Loucy (cell line): Measurements from ENCODE around the gene GUCA2A.

Experiments used
- H2AFZ ChIP-seq: fragments of 200-600 bp; sonication (generic); 2 replicates; pipeline ENCODE4 v1.6.0; 2016; ENCODE audit warnings: antibody characterized with exemption, mild to moderate bottlenecking, low read length, moderate library complexity
- H3F3A ChIP-seq: fragments of 200-600 bp; 2 replicates; pipeline ENCODE4 v1.6.0; 2016; ENCODE audit warnings: antibody characterized with exemption, low read depth, mild to moderate bottlenecking
- H3K27me3 ChIP-seq: fragments of 200-600 bp; sonication (generic); 2 replicates; pipeline ENCODE4 v1.6.1; 2014; ENCODE audit warnings: low read length, mild to moderate bottlenecking; ENCODE audit not compliant: insufficient read depth, poor library complexity, severe bottlenecking
- H3K36me3 ChIP-seq: fragments of 200-600 bp; sonication (generic); 2 replicates; pipeline ENCODE4 v1.6.1; 2016; ENCODE audit warnings: low read length; ENCODE audit not compliant: insufficient read depth
- H3K4me1 ChIP-seq: fragments of 200-600 bp; sonication (generic); 2 replicates; pipeline ENCODE4 v1.5.1; 2014; ENCODE audit warnings: low read length, mild to moderate bottlenecking; ENCODE audit not compliant: insufficient read depth, poor library complexity, severe bottlenecking
- H3K4me2 ChIP-seq: fragments of 200-600 bp; sonication (generic); 2 replicates; pipeline ENCODE4 v1.6.0; 2014; ENCODE audit warnings: antibody characterized with exemption, low read length, low read depth, mild to moderate bottlenecking; ENCODE audit not compliant: poor library complexity, severe bottlenecking
- H3K4me3 ChIP-seq: fragments of 200-600 bp; sonication (generic); 2 replicates; pipeline ENCODE4 v1.5.1; 2014; ENCODE audit warnings: low read length, mild to moderate bottlenecking, mixed read lengths; ENCODE audit not compliant: poor library complexity, severe bottlenecking
- H3K79me2 ChIP-seq: fragments of 200-600 bp; sonication (generic); 2 replicates; pipeline ENCODE4 v1.6.1; 2014; ENCODE audit warnings: low read length; ENCODE audit not compliant: insufficient read depth
- H3K9ac ChIP-seq: fragments of 200-600 bp; sonication (generic); 2 replicates; pipeline ENCODE4 v1.6.0; 2014; ENCODE audit warnings: mild to moderate bottlenecking, low read depth, low read length, moderate library complexity; ENCODE audit not compliant: poor library complexity, severe bottlenecking
- H3K9me2 ChIP-seq: fragments of 200-600 bp; sonication (generic); replicated peaks from 2 replicates; pipeline ENCODE4 v1.6.1; 2016; ENCODE audit warnings: low read depth, low read length, mixed read lengths
- H3K9me3 ChIP-seq: fragments of 200-600 bp; sonication (generic); 2 replicates; pipeline ENCODE4 v1.6.1; 2014; ENCODE audit warnings: mild to moderate bottlenecking, antibody characterized with exemption, low read length, low read depth; ENCODE audit not compliant: insufficient read depth
- H4K20me1 ChIP-seq: fragments of 200-600 bp; sonication (generic); 2 replicates; pipeline ENCODE4 v1.6.0; 2014; ENCODE audit warnings: antibody characterized with exemption, low read length, mild to moderate bottlenecking; ENCODE audit not compliant: insufficient read depth, poor library complexity, severe bottlenecking
- CTCF ChIP-seq: fragments of 200-600 bp; sonication (generic); conservative IDR thresholded peaks from 2 replicates; pipeline ENCODE4 v1.5.1; 2014; ENCODE audit warnings: mild to moderate bottlenecking, antibody characterized with exemption, low read length
- EZH2phosphoT487 ChIP-seq: fragments of 200-600 bp; IDR thresholded peaks from 2 replicates; pipeline ENCODE4 v1.6.1; 2018; ENCODE audit warnings: antibody characterized with exemption, mild to moderate bottlenecking, moderate library complexity, borderline replicate concordance

Gene GUCA2A

GRCh38 chr1:42168763-42169162 lies 4.2 kb upstream of the GUCA2A start:
- Histone ChIP-seq H3K9ac (no peak overlapping the region), H4K20me1 (no peaks in the 10 kb centered on the region), H3K4me3 (no peak overlapping the region), H3K4me2 (no peak overlapping the region), H2AFZ (no peak overlapping the region), H3K79me2 (no peaks in the 10 kb centered on the region), H3K27me3 (no peaks in the 10 kb centered on the region), H3F3A (no peaks in the 10 kb centered on the region), H3K9me2 (no peaks in the 10 kb centered on the region), H3K9me3 (no peaks in the 10 kb centered on the region), H3K36me3 (no peaks in the 10 kb centered on the region), H3K4me1 (no peaks in the 10 kb centered on the region)
- TF ChIP-seq EZH2phosphoT487, result no peak
- no peak for TF ChIP-seq CTCF

- Histone ChIP-seq H3K9ac (no peak overlapping the region), H3K9me3 (no peaks in the 10 kb centered on the region), H3K4me1 (no peaks in the 10 kb centered on the region), H3K4me2 (no peak overlapping the region), H3K36me3 (no peaks in the 10 kb centered on the region), H4K20me1 (no peaks in the 10 kb centered on the region), H2AFZ (no peak overlapping the region), H3K27me3 (no peaks in the 10 kb centered on the region), H3K9me2 (no peaks in the 10 kb centered on the region), H3K4me3 (no peak overlapping the region), H3K79me2 (no peaks in the 10 kb centered on the region), H3F3A (no peaks in the 10 kb centered on the region)
- TF ChIP-seq CTCF (no peak), EZH2phosphoT487 (no peak)
Measured at GRCh38 chr1:42168391-42168670, 3.8 kb upstream of the GUCA2A start.

GRCh38 chr1:42167611-42168390 lies 3.3 kb upstream of the GUCA2A start:
- H3K79me2 ChIP-seq, result no peaks in the 10 kb centered on the region
- H3K4me3 ChIP-seq, result no peak overlapping the region
- no peaks in the 10 kb centered on the region for H3K9me3 ChIP-seq
- no peaks in the 10 kb centered on the region for H3K4me1 ChIP-seq
- no peaks in the 10 kb centered on the region for H4K20me1 ChIP-seq
- no peak overlapping the region for H2AFZ ChIP-seq
- no peak overlapping the region for H3K9ac ChIP-seq
- no peaks in the 10 kb centered on the region for H3K27me3 ChIP-seq
- no peaks in the 10 kb centered on the region for H3F3A ChIP-seq
- no peak overlapping the region for H3K4me2 ChIP-seq
- H3K36me3 ChIP-seq, result no peaks in the 10 kb centered on the region
- TF ChIP-seq CTCF (no peak), EZH2phosphoT487 (no peak)
- H3K9me2 ChIP-seq, result no peaks in the 10 kb centered on the region
